ENCODE measurements around the gene P2RY2.

DNA sequence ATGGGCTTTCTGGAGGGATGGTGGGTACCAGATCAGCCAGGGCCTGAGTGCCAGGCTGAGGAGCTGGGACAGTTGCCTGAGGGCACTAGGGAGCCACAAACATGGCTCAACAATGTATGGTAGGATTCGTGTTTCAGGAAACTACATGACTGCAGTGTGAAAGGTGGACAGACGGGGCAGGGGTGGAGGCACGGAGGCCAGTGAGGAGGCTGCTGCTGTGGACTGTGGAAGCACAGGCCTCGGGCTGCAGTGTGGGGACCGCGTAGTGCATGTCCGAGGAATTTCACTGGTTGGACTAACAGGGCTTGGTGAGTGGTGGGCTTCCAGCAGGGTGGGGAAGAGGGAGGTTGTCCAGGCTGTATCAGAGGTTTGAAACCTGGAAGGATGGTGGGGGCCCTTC is 7.8 kb downstream of the P2RY2 start:
- TF ChIP-seq TEAD4 (IDR thresholded peaks at IDR 0.05; ENCODE audit: low read depth, low read length): no peak
- no peak for TF ChIP-seq SIN3A (conservative IDR thresholded peaks at IDR 0.05 in 1 of 2, IDR thresholded peaks at IDR 0.05 in 1 of 2; ENCODE audit: low read depth in 1 of 2, low read length in 2 of 2)
- no peak for TF ChIP-seq YY1 (IDR thresholded peaks at IDR 0.05; ENCODE audit: low read depth, low read length)
